ENCODE results near the gene DACH1.
"Not testable (repeated sequence)": the region's sequence is repeated elsewhere in the genome, so short reads cannot be mapped to it uniquely, and the experiment has no call there.

Gene DACH1

GRCh38 chr13:71799324-71799723 is 67.7 kb downstream of the DACH1 start:
- Histone ChIP-seq H3K27me3 (ENCODE audit: insufficient read depth, low read length) (no peaks in the 10 kb centered on the region), H3K27ac (ENCODE audit: low read depth, low read length) (no peak overlapping the region), H3K36me3 (ENCODE audit: insufficient read depth, low read length) (no peaks in the 10 kb centered on the region), H3K4me1 (ENCODE audit: insufficient read depth, low read length) (peaks cover 12% of the 10 kb centered on the region; the same call in 1 of the 2 replicates), H3K9me3 (ENCODE audit: insufficient read depth, low read depth, low read length) (no peaks in the 10 kb centered on the region), H3K4me3 (ENCODE audit: low read length) (no peak overlapping the region), H3K9ac (ENCODE audit: low read depth, low read length) (no peak overlapping the region)
- 94% methylated on average over 4 of the region's 4 CpGs for WGBS

GRCh38 chr13:71798707-71799106 is 68.3 kb downstream of the DACH1 start:
- no peak overlapping the region for H3K4me3 ChIP-seq (ENCODE audit: low read length)
- H3K9me3 ChIP-seq (ENCODE audit: insufficient read depth, low read depth, low read length): no peaks in the 10 kb centered on the region
- 92% methylated on average over 1 of the region's 1 CpG for WGBS
- H3K9ac ChIP-seq (ENCODE audit: low read depth, low read length): no peak overlapping the region
- H3K27me3 ChIP-seq (ENCODE audit: insufficient read depth, low read length): no peaks in the 10 kb centered on the region
- no peak overlapping the region for H3K27ac ChIP-seq (ENCODE audit: low read depth, low read length)
- peaks cover 12% of the 10 kb centered on the region; the same call in 1 of the 2 replicates for H3K4me1 ChIP-seq (ENCODE audit: insufficient read depth, low read length)
- no peaks in the 10 kb centered on the region for H3K36me3 ChIP-seq (ENCODE audit: insufficient read depth, low read length)

GRCh38 chr13:71797517-71797916 is 69.5 kb downstream of the DACH1 start:
- no peaks in the 10 kb centered on the region for H3K27me3 ChIP-seq (ENCODE audit: insufficient read depth, low read length)
- peaks cover 12% of the 10 kb centered on the region; the same call in 1 of the 2 replicates for H3K4me1 ChIP-seq (ENCODE audit: insufficient read depth, low read length)
- H3K9ac ChIP-seq (ENCODE audit: low read depth, low read length): no peak overlapping the region
- H3K36me3 ChIP-seq (ENCODE audit: insufficient read depth, low read length): no peaks in the 10 kb centered on the region
- WGBS: 94% methylated on average over 5 of the region's 5 CpGs
- H3K9me3 ChIP-seq (ENCODE audit: insufficient read depth, low read depth, low read length): no peaks in the 10 kb centered on the region
- no peak overlapping the region for H3K27ac ChIP-seq (ENCODE audit: low read depth, low read length)
- H3K4me3 ChIP-seq (ENCODE audit: low read length): no peak overlapping the region

- H3K4me1 ChIP-seq (ENCODE audit: insufficient read depth, low read length): peaks cover 34% of the 10 kb centered on the region
- no peak overlapping the region for H3K27ac ChIP-seq (ENCODE audit: low read depth, low read length)
- H3K9ac ChIP-seq (ENCODE audit: low read depth, low read length): no peak overlapping the region
- H3K27me3 ChIP-seq (ENCODE audit: insufficient read depth, low read length): no peaks in the 10 kb centered on the region
- H3K9me3 ChIP-seq (ENCODE audit: insufficient read depth, low read depth, low read length): no peaks in the 10 kb centered on the region
- no peak overlapping the region for H3K4me3 ChIP-seq (ENCODE audit: low read length)
- H3K36me3 ChIP-seq (ENCODE audit: insufficient read depth, low read length): no peaks in the 10 kb centered on the region
- WGBS: 98% methylated on average over 5 of the region's 5 CpGs
Measured at GRCh38 chr13:71789693-71790329, 77.2 kb downstream of the DACH1 start.

- H3K4me1 ChIP-seq (ENCODE audit: insufficient read depth, low read length): peaks cover 41% of the 10 kb centered on the region
- H3K4me3 ChIP-seq (ENCODE audit: low read length): no peak overlapping the region
- no peaks in the 10 kb centered on the region for H3K9me3 ChIP-seq (ENCODE audit: insufficient read depth, low read depth, low read length)
- no peak overlapping the region for H3K9ac ChIP-seq (ENCODE audit: low read depth, low read length)
- H3K27me3 ChIP-seq (ENCODE audit: insufficient read depth, low read length): no peaks in the 10 kb centered on the region
- no peak overlapping the region for H3K27ac ChIP-seq (ENCODE audit: low read depth, low read length)
- no peaks in the 10 kb centered on the region for H3K36me3 ChIP-seq (ENCODE audit: insufficient read depth, low read length)
Measured at GRCh38 chr13:71789037-71789436, 78.0 kb downstream of the DACH1 start.

GRCh38 chr13:71787414-71787813 is 79.6 kb downstream of the DACH1 start:
- H3K9me3 ChIP-seq (ENCODE audit: insufficient read depth, low read depth, low read length): no peaks in the 10 kb centered on the region
- H3K27ac ChIP-seq (ENCODE audit: low read depth, low read length): 0 out of 2 replicates have a peak overlapping the region, but pooled peaks have one; percentile 37
- peaks cover 47% of the 10 kb centered on the region for H3K4me1 ChIP-seq (ENCODE audit: insufficient read depth, low read length)
- H3K36me3 ChIP-seq (ENCODE audit: insufficient read depth, low read length): no peaks in the 10 kb centered on the region
- peak overlapping the region; percentile 8; the same call in 1 of the 2 replicates for H3K9ac ChIP-seq (ENCODE audit: low read depth, low read length)
- no peak overlapping the region for H3K4me3 ChIP-seq (ENCODE audit: low read length)
- 88% methylated on average over 9 of the region's 9 CpGs for WGBS
- no peaks in the 10 kb centered on the region for H3K27me3 ChIP-seq (ENCODE audit: insufficient read depth, low read length)

- Histone ChIP-seq H3K4me1 (ENCODE audit: insufficient read depth, low read length) (peaks cover 47% of the 10 kb centered on the region), H3K27ac (ENCODE audit: low read depth, low read length) (peak overlapping the region; percentile 37), H3K4me3 (ENCODE audit: low read length) (no peak overlapping the region), H3K36me3 (ENCODE audit: insufficient read depth, low read length) (no peaks in the 10 kb centered on the region), H3K9me3 (ENCODE audit: insufficient read depth, low read depth, low read length) (no peaks in the 10 kb centered on the region), H3K9ac (ENCODE audit: low read depth, low read length) (peak overlapping the region; percentile 8; the same call in 1 of the 2 replicates), H3K27me3 (ENCODE audit: insufficient read depth, low read length) (no peaks in the 10 kb centered on the region)
- WGBS: 20% methylated on average over 4 of the region's 4 CpGs
Measured at GRCh38 chr13:71786875-71787274, 80.1 kb downstream of the DACH1 start.

- 58% methylated on average over 1 of the region's 2 CpGs for WGBS
- H3K36me3 ChIP-seq (ENCODE audit: insufficient read depth, low read length): no peaks in the 10 kb centered on the region
- no peaks in the 10 kb centered on the region for H3K9me3 ChIP-seq (ENCODE audit: insufficient read depth, low read depth, low read length)
- H3K27me3 ChIP-seq (ENCODE audit: insufficient read depth, low read length): no peaks in the 10 kb centered on the region
- no peak overlapping the region for H3K27ac ChIP-seq (ENCODE audit: low read depth, low read length)
- H3K9ac ChIP-seq (ENCODE audit: low read depth, low read length): no peak overlapping the region
- H3K4me3 ChIP-seq (ENCODE audit: low read length): no peak overlapping the region
- peaks cover 47% of the 10 kb centered on the region for H3K4me1 ChIP-seq (ENCODE audit: insufficient read depth, low read length)
Measured at GRCh38 chr13:71785361-71785760, 81.6 kb downstream of the DACH1 start.

GRCh38 chr13:71780546-71780945 is 86.5 kb downstream of the DACH1 start:
- H3K4me1 ChIP-seq (ENCODE audit: insufficient read depth, low read length): peaks cover 21% of the 10 kb centered on the region
- no peaks in the 10 kb centered on the region for H3K27me3 ChIP-seq (ENCODE audit: insufficient read depth, low read length)
- no peaks in the 10 kb centered on the region for H3K9me3 ChIP-seq (ENCODE audit: insufficient read depth, low read depth, low read length)
- WGBS: 97% methylated on average over 5 of the region's 5 CpGs
- no peaks in the 10 kb centered on the region for H3K36me3 ChIP-seq (ENCODE audit: insufficient read depth, low read length)
- no peak overlapping the region for H3K9ac ChIP-seq (ENCODE audit: low read depth, low read length)
- no peak overlapping the region for H3K4me3 ChIP-seq (ENCODE audit: low read length)
- no peak overlapping the region for H3K27ac ChIP-seq (ENCODE audit: low read depth, low read length)

GRCh38 chr13:71778998-71779397 is 88.0 kb downstream of the DACH1 start:
- not testable (repeated sequence) for H3K27me3 ChIP-seq (ENCODE audit: insufficient read depth, low read length); H3K4me1 ChIP-seq (ENCODE audit: insufficient read depth, low read length); H3K9ac ChIP-seq (ENCODE audit: low read depth, low read length); H3K4me3 ChIP-seq (ENCODE audit: low read length); H3K36me3 ChIP-seq (ENCODE audit: insufficient read depth, low read length); H3K9me3 ChIP-seq (ENCODE audit: insufficient read depth, low read depth, low read length); H3K27ac ChIP-seq (ENCODE audit: low read depth, low read length)
- no CpG with 5 or more reads among the region's 11 CpGs for WGBS

- WGBS: 94% methylated on average over 1 of the region's 1 CpG
- Histone ChIP-seq H3K4me1 (ENCODE audit: insufficient read depth, low read length) (no peaks in the 10 kb centered on the region), H3K9me3 (ENCODE audit: insufficient read depth, low read depth, low read length) (no peaks in the 10 kb centered on the region), H3K27me3 (ENCODE audit: insufficient read depth, low read length) (no peaks in the 10 kb centered on the region), H3K27ac (ENCODE audit: low read depth, low read length) (no peak overlapping the region), H3K36me3 (ENCODE audit: insufficient read depth, low read length) (no peaks in the 10 kb centered on the region), H3K4me3 (ENCODE audit: low read length) (no peak overlapping the region), H3K9ac (ENCODE audit: low read depth, low read length) (no peak overlapping the region)
Measured at GRCh38 chr13:71775966-71776365, 91.0 kb downstream of the DACH1 start.

- no peak overlapping the region for H3K9ac ChIP-seq (ENCODE audit: low read depth, low read length)
- H3K4me1 ChIP-seq (ENCODE audit: insufficient read depth, low read length): no peaks in the 10 kb centered on the region
- H3K4me3 ChIP-seq (ENCODE audit: low read length): no peak overlapping the region
- WGBS: 94% methylated on average over 4 of the region's 4 CpGs
- H3K9me3 ChIP-seq (ENCODE audit: insufficient read depth, low read depth, low read length): no peaks in the 10 kb centered on the region
- H3K27ac ChIP-seq (ENCODE audit: low read depth, low read length): no peak overlapping the region
- no peaks in the 10 kb centered on the region for H3K36me3 ChIP-seq (ENCODE audit: insufficient read depth, low read length)
- H3K27me3 ChIP-seq (ENCODE audit: insufficient read depth, low read length): no peaks in the 10 kb centered on the region
Measured at GRCh38 chr13:71774863-71775262, 92.1 kb downstream of the DACH1 start.
